Subcutaneous adipose tissue (tissue), 4 donors: ENCODE results near the gene MUC3A. TPM values are rescaled to one million over a fixed set of nuclear protein-coding genes. Genes with fewer than 3 reads are reported as not detected.

Experiments used
- CTCF ChIP-seq: fragments of 450-650 bp; IDR thresholded peaks from one replicate; pipeline ENCODE4 v1.5.1; 2016; ENCODE audit warnings: low read depth, mild to moderate bottlenecking, control low read depth, antibody characterized with exemption, moderate library complexity
- small RNA-seq: library from RNA; depleted of rRNA; stranded (forward); fragments of <200 nt; gene quantifications from one replicate; pipeline ENCODE3, GENCODE V24; 2016
- total RNA-seq, 4 donors: library from RNA; depleted of rRNA; stranded (reverse); fragments of >200 nt; gene quantifications; one replicate each; pipeline ENCODE4 v1.1.0, GENCODE V29; 2016

Gene MUC3A
- total RNA-seq, 4 donors from 2014 or later: under 0.01 to 0.94 (median 0.24) TPM

DNA sequence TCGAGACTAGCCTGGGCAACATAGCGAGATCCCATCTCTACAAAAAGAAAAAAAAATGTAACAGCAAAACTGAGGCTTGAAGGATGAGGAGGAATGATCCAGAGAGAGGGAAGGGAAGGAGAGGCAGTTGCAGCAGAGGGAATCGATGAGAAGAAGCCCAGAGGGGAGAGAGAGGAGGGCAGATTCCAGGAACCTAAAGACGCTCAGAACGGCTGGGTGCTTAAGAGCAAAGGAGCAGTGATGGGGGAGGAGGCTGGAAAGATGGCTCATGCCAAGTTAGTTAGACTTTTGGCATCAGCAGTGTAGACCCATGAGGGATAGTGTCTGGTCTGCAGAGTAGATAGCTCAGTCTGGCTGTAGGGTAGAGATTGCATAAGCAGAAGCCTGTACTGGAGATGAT is 60.3 kb downstream of the MUC3A start:
- TF ChIP-seq CTCF: no peak

DNA sequence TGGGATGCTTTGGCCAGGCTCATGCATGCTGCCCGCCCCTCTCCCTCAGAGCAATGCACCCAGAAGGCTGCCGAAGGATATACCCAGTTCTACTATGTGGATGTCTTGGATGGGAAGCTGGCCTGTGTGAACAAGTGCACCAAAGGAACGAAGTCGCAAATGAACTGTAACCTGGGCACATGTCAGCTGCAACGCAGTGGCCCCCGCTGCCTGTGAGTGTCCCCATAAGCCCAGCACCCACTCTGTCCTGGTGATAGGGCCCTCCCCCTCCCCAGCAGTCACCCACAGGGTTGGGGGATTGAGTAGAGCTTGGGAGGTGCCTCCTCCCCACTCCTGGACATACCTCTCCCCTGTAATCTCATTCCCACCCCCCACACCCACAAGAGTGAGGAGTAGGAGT is 63.6 kb downstream of the MUC3A start:
- TF ChIP-seq CTCF: no peak

DNA sequence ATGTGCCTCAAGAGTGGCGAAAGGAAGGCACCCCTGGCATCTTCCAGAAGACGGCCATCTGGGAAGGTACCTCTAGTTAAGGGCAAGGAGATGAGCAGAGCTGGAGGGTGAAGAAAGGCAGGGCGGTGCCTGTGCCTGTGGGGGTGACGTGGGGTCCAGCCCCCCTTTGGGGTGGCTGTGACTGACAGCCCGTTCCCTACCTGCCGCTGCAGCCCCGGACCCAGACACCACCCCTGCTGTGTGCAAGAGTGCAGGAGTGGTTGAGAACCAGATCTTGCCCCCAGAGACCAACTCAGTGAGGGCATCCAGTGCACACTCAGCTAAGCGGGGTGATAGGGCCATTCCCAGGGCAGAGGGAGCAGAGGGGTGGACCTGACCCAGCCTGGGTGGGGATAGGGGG is 66.3 kb downstream of the MUC3A start:
- TF ChIP-seq CTCF: no peak

- no peak for TF ChIP-seq CTCF
Measured at GRCh38 chr7:101017064-101017777, 67.9 kb downstream of the MUC3A start.

Small RNA genes lying within 50 kb of the gene (small RNA-seq; reads per million reads assigned to genes)
- not detected for gene RN7SL549P
- gene RPS29P15: not detected

Other genes with a start within 250 kb of the MUC3A start
- 10 to 100 TPM; 14.1 to 32.8 (median 19.4) TPM for gene POP7, start 243.4 kb upstream of the MUC3A start, total RNA-seq
- gene EPO, start 229.1 kb upstream of the MUC3A start, total RNA-seq: not detected
- not detected for gene ZAN, start 215.9 kb upstream of the MUC3A start, total RNA-seq
- 10 to 100 TPM in 3 of 4 donors, 1 to 10 TPM in 1; 9.5 to 53.7 (median 14.7) TPM for gene EPHB4, start 122.0 kb upstream of the MUC3A start, total RNA-seq
- 10 to 100 TPM in 3 of 4 donors, 1 to 10 TPM in 1; 8.2 to 13.9 (median 11.8) TPM for gene SLC12A9, start 96.8 kb upstream of the MUC3A start, total RNA-seq
- 10 to 100 TPM; 24.9 to 53.5 (median 43.1) TPM for gene TRIP6, start 82.1 kb upstream of the MUC3A start, total RNA-seq
- 10 to 100 TPM; 27.9 to 84.4 (median 39.7) TPM for gene SRRT, start 74.4 kb upstream of the MUC3A start, total RNA-seq
- 1 to 10 TPM in 3 of 4 donors, not detected in 1; 1.0 to 6.0 (median 4.6) TPM for gene UFSP1, start 59.8 kb upstream of the MUC3A start, total RNA-seq
- under 1 TPM in 2 of 4 donors, not detected in 2; 0.66 to 0.68 TPM for gene ACHE, start 53.6 kb upstream of the MUC3A start, total RNA-seq
- gene MUC12, start 20.0 kb downstream of the MUC3A start, total RNA-seq: under 1 TPM; under 0.01 to 0.34 (median 0.08) TPM
- under 1 TPM in 1 of 4 donors, not detected in 3; under 0.01 TPM for gene MUC17, start 70.5 kb downstream of the MUC3A start, total RNA-seq
- gene TRIM56, start 135.9 kb downstream of the MUC3A start, total RNA-seq: 10 to 100 TPM; 11.9 to 47.1 (median 15.3) TPM
- 10 to 100 TPM in 2 of 4 donors, 1 to 10 TPM in 2; 6.0 to 25.5 (median 11.4) TPM for gene SERPINE1, start 177.6 kb downstream of the MUC3A start, total RNA-seq
- gene AP1S1, start 204.9 kb downstream of the MUC3A start, total RNA-seq: 10 to 100 TPM in 3 of 4 donors, 1 to 10 TPM in 1; 7.7 to 42.2 (median 23.8) TPM
- gene VGF, start 216.0 kb downstream of the MUC3A start, total RNA-seq: not detected
- gene NAT16, start 230.8 kb downstream of the MUC3A start, total RNA-seq: not detected